NCI-H345 (cell line): Measurements from ENCODE around the gene DDN.

Source experiments
- DNase-seq: peaks from one replicate; lab custom pipeline; 2025; lab: John Stamatoyannopoulos, UW

The DDN gene

DNA sequence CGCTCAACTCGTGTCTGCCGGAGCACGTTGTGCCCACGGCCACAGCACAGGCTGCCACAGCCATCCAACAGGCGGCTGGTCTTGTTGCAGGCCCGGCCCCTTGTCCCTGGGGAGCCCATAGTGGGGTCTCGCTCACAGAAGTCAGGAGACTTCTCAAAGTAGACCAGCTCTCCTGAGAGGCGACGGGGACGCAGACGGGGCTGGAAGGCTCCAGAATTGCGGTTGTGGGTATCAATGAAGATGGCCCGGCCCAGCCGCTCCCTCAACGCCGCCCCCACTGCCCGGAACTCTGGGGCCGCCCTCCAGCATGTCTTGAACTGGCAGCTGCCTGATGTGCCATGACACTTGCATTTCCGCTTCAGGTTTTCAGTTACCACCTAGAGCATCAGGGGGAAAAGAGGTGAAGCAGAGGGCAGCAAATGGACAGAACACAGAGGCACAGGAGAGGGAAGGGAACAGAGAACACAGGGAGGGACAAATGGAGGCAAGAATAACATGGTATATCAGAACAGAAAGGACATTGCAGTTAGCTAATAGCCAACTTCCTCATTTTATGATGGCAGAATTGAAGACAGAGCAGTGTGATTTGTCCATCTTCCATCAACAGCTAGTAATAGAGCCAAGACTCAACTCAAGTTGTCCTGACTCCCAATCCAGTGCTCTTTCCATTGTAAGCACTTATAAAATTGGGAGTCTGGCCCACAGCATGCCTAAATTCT is 32.8 kb downstream of the DDN start:
- DNase-seq = no peak

DNA sequence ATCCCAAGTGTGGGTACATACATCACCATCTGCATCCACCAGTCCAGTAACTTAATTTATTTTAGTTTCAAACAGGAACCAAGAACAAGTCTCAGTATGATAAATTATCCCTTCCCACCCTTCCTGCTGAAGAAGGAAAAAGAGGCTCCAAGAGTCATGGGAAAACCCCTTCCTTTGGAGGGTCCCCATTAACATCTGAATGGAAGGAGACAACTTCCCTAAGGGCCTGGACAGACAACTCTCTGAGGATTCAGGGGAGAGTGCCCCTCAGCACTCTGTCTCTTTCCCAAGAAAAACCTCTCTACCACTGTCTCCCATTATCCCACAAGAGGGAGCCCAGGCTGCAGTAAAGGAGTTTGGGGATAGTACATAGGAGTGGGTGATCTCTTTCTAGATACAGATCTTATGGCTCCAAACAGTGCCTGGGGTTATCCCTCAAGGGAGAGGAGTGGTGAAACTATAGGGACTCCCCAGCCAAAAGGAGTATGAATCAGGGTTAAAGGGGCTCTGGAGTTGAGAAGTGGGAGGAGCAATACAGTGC is 33.8 kb downstream of the DDN start:
- no peak for DNase-seq

DNA sequence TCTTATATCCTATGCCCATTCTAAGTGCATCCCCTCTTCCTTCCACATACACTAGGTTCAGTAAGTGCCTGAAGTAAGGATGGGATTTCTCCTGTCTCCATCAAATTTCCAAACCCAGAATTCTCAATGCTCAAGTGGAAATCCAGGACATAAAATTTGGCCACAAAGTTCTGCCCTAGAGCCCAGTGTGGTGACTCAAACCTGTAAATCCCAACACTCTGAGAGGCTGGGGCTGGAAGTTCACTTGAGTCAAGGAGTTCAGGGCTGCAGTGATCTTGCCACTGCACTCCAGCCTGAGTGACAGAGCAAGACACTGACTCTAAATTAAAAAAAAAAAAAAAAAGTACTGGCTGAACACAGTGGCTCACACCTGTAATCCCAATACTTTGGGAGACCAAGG is 37.4 kb downstream of the DDN start:
- DNase-seq = no peak

DNA sequence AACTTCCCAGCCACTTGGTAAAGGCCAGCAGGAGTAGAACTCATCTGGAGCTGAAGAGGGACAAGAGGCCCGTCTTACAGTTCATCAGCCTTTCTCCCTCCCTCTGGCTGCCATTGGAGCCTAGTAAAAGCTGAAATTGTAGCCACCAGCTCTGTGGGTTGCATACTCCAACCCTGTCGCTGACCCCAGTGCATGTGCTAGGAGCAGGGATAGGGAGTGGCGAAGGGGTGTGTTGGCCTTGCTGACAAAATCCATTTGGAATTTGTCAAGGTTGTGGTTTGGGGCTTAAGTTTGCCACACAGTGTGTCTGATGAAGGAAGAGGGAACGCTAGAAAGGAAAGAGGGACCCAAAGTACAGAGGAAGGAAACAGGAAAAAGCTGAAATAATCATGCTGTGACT is 37.8 kb downstream of the DDN start:
- no peak for DNase-seq

DNA sequence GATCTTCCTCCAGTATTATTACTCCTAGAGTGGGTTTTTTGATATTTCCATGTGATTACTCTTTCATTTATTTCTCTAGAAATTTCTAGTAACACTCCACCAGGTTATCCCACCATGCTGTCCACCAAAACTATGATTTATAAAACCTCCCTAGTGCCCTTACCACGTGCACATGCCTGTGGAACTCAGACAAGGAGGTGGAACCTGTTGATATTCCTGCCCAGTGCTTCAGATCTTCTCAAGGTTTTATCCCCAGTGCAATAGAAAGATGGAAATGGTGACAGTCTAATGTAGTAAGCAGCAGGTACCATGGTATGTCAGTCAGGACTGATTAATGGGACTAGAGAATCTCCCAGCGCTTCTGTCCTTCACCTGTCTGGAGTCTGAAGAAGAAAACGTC is 38.3 kb downstream of the DDN start:
- no peak for DNase-seq

DNA sequence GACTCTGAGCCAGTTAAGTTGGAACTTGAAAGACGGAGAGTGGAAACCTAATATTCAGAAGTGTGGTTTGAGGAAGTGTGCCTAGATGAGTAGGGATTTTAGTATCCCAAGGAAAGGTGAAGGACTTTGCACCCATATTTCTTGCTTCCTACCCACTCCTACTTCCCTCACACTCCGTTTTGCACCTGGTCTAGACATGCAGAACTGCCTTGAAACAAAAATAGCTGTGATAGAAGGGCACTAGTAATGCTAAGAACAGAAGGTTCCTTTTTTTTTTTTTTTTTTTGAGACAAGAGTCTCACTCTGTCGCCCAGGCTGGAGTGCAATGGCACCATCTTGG is 41.2 kb downstream of the DDN start:
- DNase-seq = no peak

DNA sequence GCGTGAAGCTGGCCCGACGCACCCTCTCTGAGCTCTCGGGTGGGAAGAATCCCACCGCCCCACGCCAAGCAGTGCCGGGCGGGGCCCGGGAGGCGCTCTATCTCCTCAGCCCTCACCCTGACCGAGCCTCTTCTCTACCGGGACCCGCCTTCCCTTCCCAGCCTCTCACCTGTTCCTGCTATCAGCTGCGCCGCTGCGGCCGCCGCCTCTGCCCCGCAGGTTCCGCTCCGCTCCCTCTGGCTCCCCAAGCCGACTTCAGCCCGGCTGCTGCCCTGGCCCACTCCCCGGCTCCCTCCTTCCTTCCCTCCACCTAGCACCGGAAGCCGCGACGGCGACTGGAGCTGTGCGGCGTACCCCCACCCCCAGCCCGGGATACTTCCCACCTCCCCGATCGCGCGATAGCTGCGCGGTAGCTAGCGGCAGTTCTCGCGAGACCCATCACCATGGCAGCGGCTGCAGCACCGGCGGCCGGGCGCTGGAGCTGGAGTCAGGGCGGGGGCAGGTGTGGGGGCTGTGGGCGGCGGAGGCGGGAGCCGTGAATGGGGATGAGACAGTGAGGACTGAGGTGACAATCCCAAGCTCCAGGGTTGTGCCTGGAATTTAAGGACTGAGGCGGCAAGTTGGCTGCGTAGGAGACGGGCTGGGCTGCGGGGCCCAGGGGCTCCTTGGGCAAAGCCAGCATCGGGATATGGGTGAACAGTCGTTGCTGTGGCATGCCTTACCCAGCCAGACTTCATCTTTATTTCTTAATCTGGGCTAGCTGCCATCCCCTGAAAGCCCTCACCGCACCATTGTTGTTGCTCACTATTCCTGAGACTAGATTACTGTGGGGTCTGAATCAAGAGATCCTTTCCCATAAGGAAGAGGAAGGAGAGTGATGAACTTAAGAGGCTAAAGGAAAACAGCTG is 41.8 kb downstream of the DDN start, which contains the start of gene ARF3:
ARF3 (minus strand) TSS at position 347 of the 908 bp plus-strand sequence. CDS start 16,392 bp downstream, outside the sequence.
- peak; percentile 82 for DNase-seq

DNA sequence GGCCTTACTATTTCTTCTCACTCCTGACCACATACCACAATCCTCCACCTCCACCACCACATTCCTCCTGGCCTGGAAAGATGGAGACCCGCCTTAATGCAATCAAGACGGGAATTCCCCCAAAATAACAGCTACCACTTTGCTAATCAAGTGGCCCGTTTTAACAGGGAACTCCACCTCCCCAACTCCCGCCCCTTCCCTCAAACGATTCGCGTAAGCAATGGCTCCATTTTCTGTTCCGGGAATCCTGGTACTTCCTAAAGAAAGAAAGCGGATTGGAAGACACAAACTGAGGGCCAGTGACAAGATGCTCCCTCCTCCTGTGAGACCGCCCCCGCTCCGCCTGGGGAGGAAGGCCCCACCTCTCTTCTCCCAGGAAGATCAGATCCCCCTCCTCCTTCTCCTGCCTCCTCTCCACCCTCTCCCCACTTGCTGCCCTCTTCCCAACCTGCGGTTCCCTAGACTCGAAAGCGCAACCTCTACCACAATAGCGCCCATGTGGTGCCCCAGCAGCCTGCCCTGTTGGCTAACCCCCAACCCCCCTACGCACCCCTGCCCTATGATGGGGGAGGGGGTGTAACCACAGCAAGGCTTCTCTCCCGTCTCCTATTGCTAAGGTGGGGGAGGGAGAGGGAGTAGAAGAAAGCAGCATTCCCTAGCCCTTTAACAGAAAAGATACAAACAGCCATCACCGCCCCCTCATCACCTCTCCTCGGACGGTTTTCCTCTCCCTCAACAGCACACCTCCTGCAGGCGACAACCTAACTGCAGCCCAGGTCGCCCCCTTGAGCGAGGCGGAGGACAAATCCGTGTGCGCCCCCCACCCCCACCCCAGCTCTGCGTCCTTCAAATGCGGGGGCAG is 42.7 kb downstream of the DDN start:
- DNase-seq = peak; percentile 13

DNA sequence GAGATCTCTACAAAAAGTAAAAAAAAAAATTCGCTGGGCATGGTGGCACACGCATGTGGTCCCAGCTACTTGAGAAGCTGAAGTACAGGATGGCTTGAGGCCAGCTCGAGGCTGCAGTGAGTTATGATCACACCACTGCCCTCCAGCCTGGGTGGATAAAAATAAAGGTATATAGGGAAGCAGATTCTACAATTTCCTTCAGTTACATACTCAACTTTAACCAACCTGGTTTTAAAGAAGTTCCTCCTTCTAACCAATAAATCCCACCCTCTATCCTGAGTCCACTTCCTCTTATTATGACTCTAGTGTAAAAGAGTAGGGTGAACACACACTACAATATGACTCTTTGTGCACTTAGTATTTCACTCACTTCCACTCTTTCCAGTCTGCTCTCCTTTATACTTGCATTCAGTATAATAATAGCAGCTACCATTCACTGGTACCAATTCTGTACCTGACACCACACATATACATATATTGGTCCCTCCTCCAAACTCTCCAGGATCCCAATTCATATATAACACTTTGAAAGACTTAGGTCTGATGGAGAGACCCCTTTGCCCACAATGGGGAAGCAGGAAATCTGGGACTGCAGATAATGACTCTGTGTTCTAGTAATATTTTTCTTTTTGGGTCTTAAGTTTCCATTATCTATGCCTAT is 44.2 kb downstream of the DDN start:
- DNase-seq = no peak

DNA sequence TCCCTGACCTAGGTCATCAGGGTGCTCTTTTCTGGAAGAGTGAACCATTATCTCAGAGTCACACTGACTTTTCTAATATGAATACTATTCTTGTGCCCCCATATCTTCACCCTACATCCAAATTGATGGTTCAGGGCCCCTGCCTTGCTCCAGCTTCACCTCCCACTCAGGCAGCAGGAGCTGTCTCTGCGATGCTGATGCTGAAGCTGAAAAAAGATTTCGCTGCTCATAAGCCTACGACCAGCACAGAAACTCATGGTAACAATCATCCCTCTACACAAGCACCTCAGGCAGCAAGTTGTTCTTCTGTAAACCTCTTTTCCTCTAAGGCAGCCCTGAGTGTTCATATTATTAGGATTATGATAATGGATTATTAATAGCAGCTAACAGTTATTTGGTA is 45.1 kb downstream of the DDN start:
- DNase-seq = no peak

DNA sequence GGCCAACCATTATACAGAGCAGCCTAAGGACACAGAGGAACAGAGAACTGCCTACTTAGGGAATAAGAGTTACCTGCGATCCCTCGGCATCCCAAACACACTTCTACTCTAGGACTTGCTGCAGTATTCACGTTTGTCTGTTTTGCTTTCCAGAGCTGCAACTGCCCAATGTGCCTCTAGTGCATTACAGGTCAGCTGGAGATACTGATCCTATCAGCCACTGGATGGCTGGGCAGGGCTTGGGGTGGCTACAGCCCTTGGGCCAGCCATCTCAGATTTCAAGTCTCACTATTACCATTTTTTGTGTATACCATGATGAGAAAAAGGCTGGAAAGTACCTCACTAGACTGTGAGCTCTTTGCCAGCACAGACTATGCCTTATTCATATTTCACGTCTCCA is 46.5 kb downstream of the DDN start:
- DNase-seq = no peak

DNA sequence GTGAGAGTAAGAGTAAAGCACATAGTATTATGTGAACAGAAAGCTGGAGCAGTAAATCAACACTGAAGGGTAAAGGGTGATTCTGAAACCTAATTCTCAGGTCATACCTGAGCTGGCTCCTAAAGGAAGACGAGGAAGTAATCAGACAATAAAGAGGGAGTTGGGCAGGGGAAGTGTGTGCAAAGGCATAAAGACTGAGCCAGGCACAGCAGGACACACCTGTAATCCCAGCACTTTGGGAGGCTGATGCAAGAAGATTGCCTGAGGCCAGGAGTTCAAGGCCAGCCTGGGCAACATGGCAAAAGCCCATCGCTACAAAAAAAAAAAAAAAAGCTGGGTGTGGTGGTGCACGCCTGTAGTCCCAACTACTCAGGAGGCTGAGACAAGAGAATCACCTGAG is 51.4 kb downstream of the DDN start:
- no peak for DNase-seq

DNA sequence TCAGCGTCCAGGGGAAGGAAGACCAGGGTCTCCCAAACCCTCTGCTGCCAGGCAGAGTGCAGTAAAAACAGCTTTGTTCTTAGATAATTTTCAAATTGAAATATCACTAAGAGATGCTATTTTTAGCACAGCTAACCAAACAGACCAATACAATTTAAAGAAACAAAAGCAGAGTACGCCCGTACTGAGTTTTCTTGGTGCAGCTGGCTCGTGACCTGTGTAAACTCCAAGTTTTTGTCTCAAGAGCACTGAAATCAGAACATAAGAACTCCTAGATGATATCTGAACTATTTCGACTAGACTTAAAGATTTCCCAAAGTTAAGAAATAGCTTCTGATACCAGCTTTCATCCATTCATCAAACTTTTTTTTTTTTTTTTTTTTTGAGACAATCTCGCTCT is 52.2 kb downstream of the DDN start:
- no peak for DNase-seq

DNA sequence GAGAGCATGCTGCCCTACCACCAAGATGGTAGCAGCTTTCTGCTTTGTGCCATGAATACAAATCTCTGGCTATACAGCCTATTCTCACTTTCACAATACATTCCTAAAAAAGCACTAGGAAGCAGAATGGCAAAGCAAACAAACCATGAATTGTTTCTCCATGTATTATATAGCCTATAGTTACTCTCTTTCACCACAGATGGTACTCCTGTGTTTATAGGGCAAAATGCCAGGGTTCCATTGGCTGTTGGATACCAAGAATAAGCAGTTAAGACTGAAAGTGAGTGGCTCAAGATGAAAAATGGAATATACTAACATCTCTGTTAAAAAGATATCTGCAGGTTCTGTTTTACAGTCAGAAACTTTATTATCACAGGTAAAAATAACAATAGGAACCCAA is 53.0 kb downstream of the DDN start:
- DNase-seq = peak; percentile 8
